C4-2B (cell line): ENCODE data around the gene FCN1.

Source experiments
- ZFX ChIP-seq: fragments of 450-650 bp; IDR thresholded peaks from 2 replicates; pipeline ENCODE4 v1.6.1; 2017
- TF ChIP-seq, protein P1 (sequence below): fragments of 450-650 bp; conservative IDR thresholded peaks from 2 replicates; pipeline ENCODE4 v1.5.1; 2017; ENCODE audit warnings: mild to moderate bottlenecking

- TF ChIP-seq, protein P1, sequence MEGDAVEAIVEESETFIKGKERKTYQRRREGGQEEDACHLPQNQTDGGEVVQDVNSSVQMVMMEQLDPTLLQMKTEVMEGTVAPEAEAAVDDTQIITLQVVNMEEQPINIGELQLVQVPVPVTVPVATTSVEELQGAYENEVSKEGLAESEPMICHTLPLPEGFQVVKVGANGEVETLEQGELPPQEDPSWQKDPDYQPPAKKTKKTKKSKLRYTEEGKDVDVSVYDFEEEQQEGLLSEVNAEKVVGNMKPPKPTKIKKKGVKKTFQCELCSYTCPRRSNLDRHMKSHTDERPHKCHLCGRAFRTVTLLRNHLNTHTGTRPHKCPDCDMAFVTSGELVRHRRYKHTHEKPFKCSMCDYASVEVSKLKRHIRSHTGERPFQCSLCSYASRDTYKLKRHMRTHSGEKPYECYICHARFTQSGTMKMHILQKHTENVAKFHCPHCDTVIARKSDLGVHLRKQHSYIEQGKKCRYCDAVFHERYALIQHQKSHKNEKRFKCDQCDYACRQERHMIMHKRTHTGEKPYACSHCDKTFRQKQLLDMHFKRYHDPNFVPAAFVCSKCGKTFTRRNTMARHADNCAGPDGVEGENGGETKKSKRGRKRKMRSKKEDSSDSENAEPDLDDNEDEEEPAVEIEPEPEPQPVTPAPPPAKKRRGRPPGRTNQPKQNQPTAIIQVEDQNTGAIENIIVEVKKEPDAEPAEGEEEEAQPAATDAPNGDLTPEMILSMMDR, result no peak
- TF ChIP-seq ZFX, result no peak
Measured at GRCh38 chr9:134917431-134918373, at the start of gene FCN1.
